Measurements from ENCODE around the gene HNRNPLL.
"Not testable (repeated sequence)": the region's sequence is repeated elsewhere in the genome, so short reads cannot be mapped to it uniquely, and the experiment has no call there.

Gene HNRNPLL

GRCh38 chr2:38551171-38551570 is 51.6 kb downstream of the HNRNPLL start:
- no peak for DNase-seq

- no peak for DNase-seq
Measured at GRCh38 chr2:38549851-38550250, 52.9 kb downstream of the HNRNPLL start.

DNA sequence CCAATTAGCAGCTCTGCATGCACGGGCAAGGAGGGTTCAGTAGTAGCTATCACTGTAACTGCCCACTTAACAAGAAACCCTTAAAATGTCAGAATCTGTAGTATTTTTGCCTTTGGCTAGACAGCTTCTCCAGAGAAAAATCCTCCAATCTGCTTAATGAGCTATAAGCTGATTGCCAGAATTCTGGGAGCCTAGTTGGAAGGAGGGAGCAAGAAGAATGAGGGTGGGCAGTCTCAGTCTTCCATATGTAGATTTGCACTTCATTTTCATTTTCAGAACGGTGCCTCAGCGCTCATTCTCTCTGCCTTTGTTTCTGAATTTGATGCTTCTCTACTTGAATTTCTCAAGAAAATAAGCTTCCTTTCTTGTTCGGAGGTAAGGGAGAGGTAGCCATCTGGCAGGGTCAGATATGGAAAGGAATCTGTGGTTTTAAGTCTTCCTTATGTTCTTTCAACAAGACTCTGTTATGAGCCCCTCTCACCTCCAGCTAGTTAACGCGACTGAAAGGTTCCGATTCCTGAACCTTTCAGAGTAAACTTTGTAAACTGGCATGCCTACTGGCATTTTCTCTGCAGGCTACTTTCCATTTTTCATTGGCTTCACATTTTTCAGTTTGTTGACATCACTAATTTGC is 53.5 kb downstream of the HNRNPLL start:
- no peak for DNase-seq

DNA sequence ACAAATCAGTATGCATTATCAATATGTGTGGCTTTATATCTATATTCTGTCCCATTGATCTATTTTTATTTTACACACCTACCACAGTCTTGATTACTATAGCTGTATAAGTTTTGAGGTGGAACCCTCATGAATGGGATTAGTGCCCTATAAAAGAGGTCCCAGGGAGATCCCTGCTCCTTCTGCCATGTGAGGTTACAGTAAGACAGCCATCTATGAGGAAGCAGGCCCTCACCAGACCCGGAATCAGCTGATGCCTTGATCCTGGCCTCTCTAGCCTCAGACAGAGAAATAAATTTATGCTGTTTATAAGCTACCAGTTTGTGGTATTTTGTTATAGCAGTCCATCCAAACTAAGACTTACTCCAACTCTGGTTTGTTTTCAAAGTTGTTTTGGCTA is 54.9 kb downstream of the HNRNPLL start:
- no peak for DNase-seq

- DNase-seq = no peak
Measured at GRCh38 chr2:38546585-38546984, 56.1 kb downstream of the HNRNPLL start.

DNA sequence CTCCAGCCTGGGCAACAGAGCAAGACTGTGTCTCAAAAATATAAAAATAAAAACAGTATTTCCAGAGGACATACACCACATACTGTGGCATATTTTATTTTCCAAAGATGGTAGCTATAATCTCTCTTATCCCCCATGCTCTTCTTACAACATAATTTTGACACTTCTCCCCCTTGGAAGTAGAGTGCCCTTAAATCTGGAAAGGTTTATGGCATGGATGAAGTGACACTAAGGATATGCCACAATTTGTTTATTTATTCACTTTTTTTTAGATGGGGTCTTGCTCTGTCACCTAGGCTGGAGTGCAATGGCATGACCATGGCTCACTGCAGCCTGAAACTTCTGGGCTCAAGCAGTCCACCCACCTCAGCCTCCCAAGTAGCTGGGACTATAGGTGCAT is 56.7 kb downstream of the HNRNPLL start:
- DNase-seq = no peak

DNA sequence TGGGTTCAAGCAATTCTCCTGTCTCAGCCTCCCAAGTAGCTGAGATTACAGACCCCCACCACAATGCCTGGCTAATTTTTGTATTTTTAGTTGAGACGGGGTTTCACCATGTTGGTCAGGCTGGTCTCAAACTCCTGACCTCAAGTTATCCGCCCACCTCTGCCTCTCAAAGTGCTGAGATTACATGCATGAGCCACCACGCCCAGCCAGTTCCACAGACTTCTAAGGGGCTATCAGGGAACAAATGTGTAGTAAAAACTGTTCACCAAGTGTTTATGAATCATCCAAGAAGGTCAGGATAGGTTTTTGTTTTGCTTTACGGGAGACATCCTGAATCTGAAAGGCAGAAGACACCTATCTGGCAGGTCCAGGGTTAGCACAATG is 60.5 kb downstream of the HNRNPLL start:
- DNase-seq = not testable (repeated sequence)

GRCh38 chr2:38540580-38541286 is 62.0 kb downstream of the HNRNPLL start:
- DNase-seq = no peak

DNA sequence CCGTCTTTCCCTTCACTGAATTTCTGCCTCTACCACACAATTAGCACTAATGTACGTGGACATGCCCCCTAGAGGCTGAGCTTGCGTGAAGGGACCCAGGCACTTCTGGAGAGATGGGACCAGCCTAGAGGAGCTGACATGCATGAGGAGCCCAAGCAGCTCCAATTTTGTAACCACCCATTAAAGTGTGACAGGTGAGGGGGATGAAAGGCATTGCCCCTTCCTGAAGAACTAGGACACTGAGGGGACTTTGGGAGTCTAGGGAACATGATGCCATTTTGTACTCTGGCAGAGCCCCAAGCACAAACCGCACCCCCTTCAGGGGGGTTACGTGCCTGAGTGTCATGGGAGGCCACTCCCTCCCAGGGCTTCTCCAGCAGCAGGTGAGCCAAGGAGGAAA is 63.6 kb downstream of the HNRNPLL start:
- DNase-seq = no peak

DNA sequence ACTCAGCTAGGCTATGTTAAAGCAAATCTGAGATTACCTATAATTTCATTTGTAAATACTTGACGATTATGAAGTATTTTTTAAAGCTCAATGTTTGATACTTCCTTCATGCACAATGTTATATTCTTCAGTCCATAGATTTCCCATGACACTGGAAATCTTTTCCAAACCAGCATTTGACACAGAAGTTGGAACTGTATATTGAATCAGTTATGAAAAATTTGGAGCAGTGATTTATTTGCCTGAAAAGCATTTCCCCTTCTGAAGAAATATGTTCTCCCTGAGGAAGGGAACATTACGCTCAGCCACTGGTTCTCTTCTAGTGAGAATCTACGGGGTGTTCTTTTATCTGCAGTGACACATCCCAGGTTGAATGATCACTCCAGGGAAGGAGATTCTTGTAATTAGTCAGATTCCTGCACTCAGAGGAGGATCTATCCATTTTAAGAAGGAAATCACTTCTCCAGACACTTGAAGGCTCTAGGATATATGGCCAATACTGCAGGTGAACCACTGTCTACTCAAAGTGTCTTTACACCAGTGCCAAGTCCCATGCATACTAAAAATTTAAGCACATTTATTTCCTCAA is 64.7 kb downstream of the HNRNPLL start:
- no peak for DNase-seq

DNA sequence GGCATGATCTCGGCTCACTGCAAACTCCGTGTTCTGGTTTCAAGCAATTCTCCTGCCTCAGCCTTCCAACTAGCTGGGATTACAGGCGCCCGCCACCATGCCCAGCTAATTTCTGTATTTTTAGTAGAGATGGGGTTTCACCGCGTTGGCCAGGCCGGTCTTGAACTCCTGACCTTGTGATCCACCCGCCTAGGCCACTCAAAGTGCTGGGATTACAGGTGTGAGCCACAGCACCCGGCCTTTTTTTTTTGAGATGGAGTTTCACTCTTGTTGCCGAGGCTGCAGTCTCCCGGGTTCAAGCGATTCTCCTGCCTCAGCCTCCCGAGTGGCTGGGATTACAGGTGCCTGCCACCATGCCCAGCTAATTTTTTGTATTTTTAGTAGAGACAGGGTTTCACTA is 65.4 kb downstream of the HNRNPLL start:
- not testable (repeated sequence) for DNase-seq

- peak; percentile 67 for DNase-seq
Measured at GRCh38 chr2:38535744-38536506, 66.8 kb downstream of the HNRNPLL start.

- DNase-seq = no peak
Measured at GRCh38 chr2:38535404-38535743, 67.4 kb downstream of the HNRNPLL start.

GRCh38 chr2:38534746-38535403 is 67.9 kb downstream of the HNRNPLL start:
- no peak for DNase-seq

DNA sequence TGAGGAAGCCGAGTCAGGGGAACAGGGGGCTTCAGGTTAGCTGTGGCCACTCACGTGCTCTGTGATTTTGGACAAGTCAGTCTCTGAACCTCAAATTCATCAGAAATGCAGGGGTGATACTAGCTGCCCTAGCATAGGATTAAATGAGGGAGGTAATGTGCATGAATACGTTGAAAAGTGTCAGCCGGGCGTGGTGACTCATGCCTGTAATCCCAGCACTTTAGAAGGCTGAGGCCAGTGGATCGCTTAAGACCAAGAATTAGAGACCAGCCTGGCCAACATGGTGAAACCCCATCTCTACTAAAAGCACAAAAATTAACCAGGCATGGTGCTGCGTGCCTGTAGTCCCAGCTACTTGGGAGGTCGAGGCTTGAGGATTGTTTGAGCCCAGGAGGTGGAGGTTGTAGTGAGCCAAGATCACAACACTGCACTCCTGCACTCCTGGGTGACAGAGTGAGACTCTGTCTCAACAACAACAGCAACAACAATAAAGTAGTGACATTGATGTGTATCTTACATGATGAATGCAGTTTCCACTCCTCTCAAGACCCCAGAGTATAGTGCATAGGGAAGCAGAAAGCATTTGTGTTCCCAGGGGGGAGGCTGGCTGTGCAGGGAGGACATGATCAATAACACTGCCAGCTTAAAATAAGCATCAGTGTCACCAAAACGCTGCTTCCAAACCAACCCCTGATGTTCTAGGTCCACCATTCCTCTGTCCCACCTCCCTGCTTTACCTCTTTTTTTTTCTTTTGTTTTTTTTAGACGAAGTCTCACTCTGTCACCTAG is 68.8 kb downstream of the HNRNPLL start:
- DNase-seq = no peak

DNA sequence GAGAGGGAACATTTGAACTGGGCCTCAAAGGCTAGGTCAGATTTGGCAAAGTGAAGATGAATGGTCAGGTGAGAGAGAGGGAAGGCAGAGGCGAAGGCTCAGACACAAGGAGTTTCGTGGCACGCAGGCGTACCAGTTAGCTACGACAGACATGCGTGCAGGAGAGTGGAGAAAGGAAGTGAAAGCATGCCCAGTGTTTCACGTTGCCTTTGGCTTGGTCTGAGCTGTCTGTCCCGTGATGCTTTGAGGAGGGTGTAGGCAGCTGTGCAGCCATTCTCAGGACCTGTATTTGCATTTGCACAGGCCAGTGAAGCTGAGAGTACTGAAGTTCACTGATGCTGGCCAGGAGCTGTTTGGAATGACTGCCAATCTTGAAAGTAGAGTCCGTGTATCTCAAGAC is 69.5 kb downstream of the HNRNPLL start:
- DNase-seq = no peak

DNA sequence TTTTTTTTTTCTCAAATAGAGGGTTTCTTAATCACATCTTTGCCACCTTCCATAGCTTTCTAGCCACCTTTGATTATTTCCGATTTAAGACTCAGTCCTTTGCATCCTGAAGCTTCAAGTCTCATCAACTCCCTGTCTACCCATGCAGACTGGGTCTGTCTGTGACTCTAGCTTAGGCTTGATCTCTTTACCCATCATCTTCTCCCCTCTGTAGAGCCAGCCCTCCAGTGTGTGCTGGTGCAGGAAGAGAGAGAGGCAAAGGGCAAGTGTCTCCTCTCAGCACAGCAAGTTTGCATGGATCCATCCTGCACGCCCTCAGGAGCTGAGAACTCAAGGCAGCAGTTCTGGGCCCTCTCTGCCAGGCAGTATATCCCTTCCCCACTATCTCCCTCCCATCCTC is 70.4 kb downstream of the HNRNPLL start:
- no peak for DNase-seq

- no peak for DNase-seq
Measured at GRCh38 chr2:38529208-38529607, 73.5 kb downstream of the HNRNPLL start.

GRCh38 chr2:38528534-38528933 is 74.2 kb downstream of the HNRNPLL start:
- no peak for DNase-seq

- DNase-seq = no peak
Measured at GRCh38 chr2:38528008-38528442, 74.7 kb downstream of the HNRNPLL start.

GRCh38 chr2:38527338-38528007 is 75.3 kb downstream of the HNRNPLL start:
- no peak for DNase-seq

DNA sequence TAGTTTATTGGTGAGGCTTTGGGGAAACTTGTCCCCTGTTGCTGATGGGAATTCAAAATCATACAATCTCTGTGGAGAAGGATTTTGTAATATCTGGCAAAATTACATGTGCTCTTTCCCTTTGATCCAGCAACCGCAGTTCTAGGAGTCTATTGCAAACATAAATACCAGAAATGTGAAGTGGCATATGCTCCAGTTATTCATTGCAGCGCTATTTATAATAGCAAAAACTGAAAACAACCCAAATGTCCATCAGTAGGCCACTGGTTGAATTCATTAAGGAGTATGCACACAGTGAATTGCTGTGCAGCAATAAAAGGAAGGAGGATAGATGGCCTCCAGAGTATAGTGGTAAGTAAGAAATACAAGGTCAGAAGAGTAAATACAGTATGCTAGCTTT is 76.5 kb downstream of the HNRNPLL start:
- DNase-seq = no peak

Measured in activated effector memory CD4-positive, alpha-beta T cell treated with Interleukin-2 at 50 U/mL for 16 hours (primary cell).